NCI-H2227 (cell line): Measurements from ENCODE around the gene AGXT.

Source experiments
- DNase-seq: peaks from one replicate; lab custom pipeline; 2025; ENCODE audit not compliant: unreplicated experiment; lab: John Stamatoyannopoulos, UW

Gene AGXT

DNA sequence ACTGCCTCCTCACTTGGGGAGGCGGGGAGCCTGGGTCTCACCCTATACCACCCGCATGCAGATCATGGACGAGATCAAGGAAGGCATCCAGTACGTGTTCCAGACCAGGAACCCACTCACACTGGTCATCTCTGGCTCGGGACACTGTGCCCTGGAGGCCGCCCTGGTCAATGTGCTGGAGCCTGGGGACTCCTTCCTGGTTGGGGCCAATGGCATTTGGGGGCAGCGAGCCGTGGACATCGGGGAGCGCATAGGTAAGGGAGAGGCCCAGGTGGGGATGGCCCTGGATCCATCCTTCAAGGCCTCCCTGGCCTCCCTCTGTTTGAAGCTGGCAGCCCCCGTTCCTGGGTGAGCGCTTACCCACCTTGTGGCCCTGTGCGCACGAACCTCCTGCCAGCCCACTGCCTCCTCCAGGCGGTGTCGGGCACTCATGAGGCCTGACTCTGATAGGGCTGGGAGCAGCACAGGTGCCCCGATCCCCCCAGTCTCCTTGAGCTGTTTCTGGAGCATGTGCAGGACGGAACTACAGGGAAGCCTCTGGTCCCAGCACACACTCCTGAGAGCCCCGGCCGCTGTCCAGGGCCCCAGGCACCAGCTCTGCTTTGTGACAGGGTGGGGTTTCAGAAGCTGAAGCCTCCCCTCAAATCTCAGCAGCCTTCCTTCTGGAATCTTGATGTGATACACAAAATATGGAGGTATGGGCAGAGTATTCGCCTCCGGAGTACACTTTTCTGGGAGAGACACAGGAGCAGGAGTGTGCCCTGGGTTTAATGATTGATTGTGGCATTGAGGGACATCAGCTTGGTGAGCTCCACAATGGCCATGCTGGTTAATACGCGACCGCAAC lies 708 bp downstream of the AGXT start:
- DNase-seq, result no peak

GRCh38 chr2:240869956-240870875 lies 1.6 kb downstream of the AGXT start:
- DNase-seq, result no peak

DNA sequence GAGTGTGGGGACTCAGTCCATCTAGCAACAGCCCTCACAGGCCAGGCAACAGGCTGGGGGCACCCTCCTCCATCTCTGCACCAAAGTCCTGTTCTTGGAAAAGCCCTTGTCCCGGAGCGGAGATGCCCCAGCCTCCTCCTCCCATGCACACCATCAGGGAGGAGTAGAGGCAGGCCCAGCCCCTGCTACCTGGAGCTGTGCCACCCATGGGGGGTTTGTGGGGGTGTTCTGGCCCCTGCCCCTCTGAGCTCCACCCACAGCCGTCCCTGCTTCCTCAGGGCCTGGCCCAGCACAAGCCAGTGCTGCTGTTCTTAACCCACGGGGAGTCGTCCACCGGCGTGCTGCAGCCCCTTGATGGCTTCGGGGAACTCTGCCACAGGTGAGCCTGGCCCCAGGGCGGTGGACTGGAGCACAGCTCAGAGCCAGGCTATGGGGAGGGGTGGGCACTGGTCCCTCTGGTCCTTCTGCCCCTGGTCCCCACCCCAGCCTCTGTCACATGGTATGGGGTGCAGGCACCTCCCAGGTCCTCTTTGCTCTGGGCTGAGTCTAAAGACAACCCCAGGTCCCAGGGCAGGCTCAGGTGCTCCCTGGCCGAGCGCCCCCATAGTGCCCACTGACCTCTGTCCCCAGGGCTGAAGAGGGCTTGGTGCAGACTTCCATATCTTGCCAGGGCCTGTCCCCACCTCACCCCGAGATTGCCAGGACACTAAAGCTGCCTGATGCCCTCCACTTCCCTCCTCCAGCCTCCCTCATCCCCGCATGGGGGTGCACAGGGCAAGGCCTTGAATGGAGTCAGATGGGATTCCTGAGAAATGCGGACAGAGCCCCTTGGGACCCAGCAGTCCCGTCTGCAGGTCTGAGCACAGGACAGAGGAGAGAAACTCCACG lies 2.7 kb downstream of the AGXT start:
- no peak for DNase-seq

DNA sequence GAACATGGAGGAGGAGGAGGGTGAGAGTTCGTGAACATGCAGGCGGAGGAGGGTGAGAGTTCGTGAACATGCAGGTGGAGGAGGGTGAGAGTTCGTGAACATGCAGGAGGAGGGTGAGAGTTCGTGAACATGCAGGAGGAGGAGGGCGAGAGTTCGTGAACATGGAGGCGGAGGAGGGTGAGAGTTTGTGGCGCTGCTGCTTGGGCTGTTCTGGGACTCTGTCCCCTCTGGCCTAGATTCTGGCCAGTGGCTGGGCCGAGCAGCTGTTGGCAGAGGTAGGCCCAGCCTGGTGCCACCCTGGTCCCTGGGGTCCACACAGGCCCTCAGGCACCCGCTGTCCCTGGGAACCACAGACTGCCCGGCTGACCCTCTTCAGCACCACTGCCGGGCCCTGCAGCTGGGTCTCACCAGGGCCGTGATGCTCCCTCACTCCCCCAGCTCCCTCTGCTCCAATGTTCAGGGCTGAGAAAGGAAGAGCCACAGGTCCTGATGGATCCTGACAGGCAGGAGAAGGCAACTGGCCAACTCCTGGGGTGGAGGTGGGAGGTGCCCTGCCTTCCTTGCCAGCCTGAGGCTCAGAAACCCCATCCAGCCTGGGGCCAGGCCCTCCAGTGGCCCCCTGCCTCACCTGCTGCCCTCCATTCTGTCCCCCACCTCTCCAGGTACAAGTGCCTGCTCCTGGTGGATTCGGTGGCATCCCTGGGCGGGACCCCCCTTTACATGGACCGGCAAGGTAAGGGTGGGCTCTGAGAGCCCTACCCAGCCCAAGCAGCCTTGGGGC lies 3.9 kb downstream of the AGXT start:
- DNase-seq, result no peak

GRCh38 chr2:240873098-240873788 lies 4.6 kb downstream of the AGXT start:
- DNase-seq, result no peak

- no peak for DNase-seq
These were observed 5.4 kb downstream of the AGXT start for GRCh38 chr2:240873805-240874714.

- no peak for DNase-seq
These were observed 6.1 kb downstream of the AGXT start for GRCh38 chr2:240874715-240875227.

DNA sequence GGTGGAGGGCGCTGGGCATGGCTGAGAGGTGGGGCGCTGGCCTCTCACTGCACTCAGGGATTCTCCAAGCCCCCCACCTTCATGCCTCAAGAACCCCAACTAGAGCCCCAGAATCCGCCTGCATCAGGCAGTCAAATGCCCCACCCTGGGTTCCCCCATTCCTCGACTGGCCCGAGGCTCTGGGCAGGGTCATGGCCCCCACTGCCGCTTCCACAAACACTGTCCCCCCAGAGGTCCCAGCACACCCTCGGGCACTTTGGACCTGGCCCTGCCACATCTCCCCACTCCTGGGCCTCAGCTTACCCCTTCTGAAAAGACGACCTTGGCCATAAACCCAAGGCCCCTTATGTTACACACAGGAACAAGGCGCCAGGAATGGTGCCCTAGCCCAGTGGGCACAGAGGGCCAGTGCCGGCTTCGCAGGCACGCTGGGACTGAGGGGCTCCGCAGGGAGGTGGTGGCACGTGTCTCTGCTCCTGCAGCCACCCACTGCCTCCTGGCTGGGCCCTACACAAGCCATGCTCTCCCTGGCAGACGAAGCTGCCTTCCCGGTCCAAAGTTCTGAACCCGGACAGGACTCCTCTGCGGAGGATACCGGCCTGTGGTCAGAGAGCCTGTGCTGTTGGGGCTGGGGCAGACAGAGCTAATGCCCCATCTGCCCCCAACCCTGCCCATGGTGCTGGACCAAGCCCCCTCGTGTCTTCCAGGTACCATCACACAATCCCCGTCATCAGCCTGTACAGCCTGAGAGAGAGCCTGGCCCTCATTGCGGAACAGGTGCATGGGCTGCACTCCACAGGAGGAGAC lies 6.8 kb downstream of the AGXT start:
- DNase-seq, result no peak

- no peak for DNase-seq
These were observed 7.4 kb downstream of the AGXT start for GRCh38 chr2:240876035-240876474.

DNA sequence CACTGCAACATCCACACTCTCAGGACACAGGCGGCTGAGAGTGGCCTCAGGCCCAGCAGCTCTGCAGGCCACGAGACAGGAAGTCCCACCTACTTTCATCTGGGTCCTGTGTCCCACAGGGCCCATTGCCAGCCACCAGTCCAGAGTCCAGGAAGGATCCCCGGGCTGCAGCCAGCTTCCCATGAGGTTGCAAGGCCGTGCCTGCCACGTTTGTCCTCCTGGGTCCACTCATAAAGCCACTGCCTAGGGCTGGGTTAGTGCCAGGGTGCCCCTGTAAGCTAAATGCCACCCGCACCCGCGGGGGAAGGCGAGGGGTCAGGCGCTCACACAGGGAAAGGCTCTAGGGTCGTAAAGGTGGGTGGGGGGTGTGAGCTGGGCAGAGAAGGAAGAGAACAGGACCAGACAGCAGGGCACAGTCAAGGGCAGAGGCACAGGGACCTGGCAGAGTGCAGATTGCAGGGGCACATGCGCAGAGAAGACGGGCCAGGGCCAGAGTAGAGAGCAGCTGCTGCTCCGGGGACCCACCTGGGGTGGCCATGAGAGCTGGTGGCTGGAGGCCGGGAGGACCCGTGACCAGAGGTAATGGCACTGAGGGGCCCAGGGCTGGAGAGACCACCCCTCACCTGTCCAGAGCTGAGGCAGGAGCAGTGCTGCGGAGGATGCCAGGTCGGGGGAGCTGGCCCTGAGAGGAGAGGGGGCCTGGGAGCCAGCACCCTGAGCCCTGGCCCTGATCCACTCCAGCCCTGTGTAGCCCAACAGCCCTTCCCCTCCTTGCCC lies 8.0 kb downstream of the AGXT start:
- no peak for DNase-seq

GRCh38 chr2:240877460-240878340 lies 9.1 kb downstream of the AGXT start:
- no peak for DNase-seq

DNA sequence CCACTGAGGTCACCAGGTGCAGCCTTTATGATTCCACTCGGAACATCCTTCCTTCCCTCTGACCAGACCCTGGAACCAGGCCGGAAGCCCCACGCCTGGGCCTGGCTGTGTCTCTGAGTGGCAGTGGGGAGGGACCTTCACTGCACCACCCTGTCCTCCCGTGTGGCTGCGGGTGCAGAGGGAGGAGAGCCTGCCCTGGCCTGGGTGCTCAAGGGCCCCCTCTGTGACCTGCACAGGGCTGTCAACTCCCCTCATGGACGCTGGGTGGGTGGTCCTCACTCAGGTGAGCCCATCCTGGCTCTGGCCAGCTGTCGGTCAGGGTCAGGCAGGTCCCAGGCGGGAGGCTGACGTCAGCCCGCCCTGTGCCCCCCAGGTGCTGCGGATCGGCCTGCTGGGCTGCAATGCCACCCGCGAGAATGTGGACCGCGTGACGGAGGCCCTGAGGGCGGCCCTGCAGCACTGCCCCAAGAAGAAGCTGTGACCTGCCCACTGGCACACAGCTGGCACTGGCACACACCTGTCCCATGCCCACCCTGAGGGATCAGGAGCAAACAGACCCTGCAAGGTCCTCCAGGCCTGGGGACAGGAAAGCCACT lies 9.8 kb downstream of the AGXT start:
- DNase-seq, result no peak

DNA sequence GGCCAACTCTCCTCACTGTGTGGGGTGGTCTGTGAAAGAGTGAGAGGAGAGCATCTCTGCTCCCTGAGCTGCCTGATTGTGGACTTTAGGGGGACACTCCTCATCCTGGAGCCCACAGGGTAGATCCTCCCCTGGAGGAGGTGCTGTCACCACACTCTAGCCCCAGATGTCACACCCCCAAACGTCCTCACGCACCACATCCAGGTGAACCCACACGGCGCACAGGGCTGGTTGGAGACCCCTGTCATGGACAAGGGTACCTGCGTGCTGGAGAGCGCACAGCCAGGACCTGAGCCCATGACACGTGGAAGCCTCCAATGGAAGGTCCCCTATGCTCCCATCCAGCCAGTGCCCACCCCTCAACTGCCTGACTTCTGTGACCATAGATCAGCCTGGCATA lies 10.5 kb downstream of the AGXT start:
- DNase-seq, result no peak

DNA sequence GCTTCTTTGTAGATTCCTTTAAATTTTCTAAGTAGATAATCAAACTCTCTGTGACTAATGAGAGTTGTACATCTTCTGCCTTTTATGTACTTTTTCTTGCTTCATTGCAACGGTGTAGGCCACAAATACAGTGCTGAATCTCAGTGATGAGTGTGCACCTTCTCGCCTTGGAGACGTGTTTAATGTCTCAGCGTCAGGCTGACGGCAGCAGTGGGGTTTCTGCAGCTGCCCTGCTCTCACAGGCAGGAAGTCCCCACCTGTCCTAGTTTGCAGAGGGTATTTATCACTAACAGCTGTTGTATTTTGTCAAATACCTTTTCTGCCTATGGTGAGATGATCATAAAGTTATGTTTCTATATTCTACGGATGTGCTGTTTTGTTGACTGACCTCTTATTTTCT lies 13.3 kb downstream of the AGXT start:
- no peak for DNase-seq

GRCh38 chr2:240884221-240884620 lies 15.6 kb downstream of the AGXT start:
- DNase-seq, result no peak
